ENCODE results near the gene DRD3.
A peak's percentile ranks its signal among the peaks of the same experiment; 100 is the strongest.

Gene DRD3

DNA sequence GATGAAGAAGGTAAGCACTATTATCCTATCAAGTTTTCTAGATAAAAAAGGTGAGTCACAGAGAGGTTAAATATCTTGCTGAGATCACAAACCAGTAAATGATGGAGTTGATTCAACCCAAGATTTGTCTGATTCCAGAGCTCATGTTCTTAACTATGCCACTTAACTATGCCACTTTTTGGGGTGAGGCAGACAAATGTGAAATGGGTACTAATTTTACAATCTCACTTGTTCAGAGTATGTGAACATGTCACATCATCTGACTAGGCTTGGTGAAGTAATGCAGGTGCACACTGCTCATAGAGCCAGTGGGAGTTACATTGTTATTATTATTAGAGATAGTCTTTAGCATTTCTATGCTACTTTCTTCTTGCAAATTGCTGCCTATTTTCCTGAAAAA, 2.0 kb downstream of the DRD3 start:
- no peak for DNase-seq

DNA sequence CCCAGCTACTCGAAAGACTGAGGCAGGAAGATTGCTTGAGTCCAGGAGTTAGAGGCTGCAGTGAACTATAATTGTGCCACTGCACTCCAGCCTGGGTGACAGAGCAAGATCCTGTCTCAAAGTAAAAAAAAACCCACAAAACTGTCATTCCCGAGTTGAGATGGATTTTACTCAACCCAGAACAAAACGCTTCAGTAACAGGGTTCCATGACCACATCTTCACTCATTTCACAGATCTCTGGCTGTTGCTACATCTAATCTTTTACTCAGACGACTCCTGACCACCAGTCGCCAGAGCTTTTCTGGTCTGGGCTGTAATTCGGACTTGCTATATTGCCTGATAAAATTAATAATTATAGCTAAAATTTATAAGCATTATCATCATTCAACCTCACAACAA, 2.4 kb downstream of the DRD3 start:
- no peak for DNase-seq

DNA sequence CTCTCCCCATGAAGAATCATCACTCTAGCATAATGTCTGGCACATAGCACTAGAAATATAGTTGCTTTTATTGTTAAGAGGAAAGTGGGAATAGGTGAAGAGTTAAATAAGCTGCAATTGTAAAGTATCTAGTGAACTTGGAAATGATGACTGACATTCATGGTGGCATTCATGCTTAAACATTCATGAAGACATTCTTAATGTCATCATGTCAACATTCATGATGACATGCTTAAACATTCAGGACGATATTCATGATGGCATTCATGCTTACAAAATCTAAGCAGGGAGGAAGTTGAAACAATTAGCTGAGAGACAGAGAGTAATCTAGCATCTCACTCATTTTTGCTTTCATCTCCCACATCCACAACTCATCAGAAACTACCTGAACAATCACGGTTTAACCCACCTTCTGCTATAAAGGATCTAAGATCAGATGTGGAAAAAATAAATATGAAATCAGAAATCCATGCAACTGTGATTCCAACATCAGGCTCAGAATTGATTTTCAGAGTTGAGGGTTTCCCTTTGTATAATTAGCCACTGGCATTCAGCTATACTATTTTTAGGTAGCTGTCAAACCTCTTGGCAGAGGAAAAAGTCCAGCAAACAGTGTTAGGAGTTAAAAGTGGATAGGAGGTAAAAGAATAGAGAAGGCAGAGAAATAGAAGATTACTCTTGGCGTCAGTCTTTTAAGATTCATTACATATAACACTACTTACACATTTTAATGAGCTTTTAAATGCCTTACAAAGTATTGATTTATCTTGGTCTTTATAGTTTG, 3.5 kb downstream of the DRD3 start:
- DNase-seq = no peak

DNA sequence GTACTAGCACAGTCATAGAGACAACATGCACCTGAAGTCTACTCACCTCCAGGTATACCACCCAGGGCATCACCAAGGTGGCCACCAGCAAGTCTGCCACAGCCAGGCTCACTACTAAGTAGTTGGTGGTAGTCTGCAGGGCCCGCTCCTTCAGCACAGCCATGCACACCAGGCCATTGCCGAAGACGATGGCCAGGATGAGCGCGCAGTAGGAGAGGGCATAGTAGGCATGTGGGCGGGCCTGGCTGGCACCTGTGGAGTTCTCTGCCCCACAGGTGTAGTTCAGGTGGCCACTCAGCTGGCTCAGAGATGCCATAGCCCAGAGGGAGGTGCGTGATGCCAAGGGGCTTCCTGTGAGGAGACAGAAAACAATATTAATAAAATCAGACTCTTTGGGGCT, 7.2 kb downstream of the DRD3 start:
- DNase-seq = no peak

DNA sequence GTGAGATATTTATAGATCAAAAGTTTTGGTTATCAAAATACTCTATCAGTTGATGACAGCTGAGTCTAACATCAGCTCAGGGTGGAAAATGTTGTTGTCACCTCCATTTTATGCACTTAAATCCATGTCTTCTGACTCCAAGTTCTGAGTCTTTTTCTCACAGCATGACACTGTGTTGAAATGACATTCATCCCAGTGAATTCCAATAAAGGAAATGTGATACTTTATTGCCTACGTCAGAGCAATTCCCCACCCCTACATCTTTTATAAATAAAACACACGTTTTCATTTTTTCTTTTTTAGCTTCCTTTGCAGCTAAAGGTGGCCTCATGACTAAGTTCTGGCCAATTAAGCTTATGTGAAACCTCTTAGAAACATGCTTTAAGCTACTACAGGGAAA, 10.7 kb downstream of the DRD3 start:
- no peak for DNase-seq

DNA sequence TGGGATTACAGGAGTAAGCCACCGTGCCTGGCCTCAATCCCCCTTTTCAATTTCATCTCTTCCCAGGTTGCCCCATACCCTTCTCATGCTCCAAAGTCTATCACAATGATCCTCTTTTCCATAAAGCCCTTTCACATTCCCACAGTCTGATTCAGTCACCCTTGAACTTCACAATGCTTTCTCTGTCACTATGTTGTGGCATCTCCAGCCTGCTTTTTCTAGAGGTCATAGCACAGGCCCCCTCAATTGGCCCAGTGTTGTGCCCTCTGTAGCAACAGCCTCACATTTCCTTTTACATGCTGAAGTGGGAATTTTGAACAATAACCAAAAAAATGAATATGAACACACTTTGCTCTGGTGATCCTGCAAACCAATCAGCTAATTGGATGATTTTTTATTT, 21.5 kb downstream of the DRD3 start:
- DNase-seq = no peak

DNA sequence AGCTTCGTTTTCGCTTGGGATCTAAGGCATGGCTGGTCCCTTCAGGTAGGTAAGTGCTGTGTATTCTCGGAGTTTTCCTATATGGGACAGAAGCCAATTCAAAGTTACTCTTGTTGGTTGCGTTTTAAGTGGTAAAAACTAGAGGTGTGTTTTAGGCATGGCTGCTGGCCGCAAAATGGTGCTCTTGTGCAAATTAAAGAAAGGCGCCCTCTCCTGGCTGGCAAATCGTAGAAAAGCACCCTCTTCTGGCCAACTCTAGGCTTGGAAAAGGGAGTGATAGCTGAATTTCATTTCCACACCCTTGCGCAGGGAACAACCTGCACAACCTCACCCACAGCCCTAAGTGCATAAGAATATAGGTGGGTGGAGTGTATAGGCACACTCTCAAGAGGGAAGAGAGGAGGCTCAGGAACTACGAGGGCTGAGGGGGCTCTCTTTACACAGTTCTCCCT, 23.5 kb downstream of the DRD3 start:
- DNase-seq = peak; percentile 11

DNA sequence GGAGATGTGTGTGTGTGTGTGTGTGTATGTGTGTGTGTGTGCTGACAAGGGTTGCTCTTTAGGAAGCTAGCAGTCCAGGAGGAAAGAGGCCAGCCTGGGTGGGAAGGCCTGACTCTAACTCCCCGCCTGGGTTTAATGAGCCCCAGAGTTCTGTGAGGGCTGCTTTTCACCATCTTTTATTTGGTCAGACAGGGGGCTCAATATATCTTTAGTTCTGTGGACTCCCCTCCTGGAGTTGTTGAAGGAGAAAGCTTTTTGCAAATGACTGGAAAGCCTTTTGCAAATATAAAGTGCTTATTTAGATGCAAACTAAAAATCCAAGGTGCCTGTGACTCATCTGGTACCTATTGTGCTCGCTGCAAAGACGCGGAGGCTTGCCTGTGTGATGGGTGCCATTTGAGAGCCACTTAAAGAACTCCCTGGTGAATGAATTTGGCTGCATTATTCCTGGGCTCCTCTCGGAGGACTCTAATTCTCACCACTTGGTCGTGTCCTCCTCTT, 24.5 kb downstream of the DRD3 start:
- peak; percentile 23 for DNase-seq

DNA sequence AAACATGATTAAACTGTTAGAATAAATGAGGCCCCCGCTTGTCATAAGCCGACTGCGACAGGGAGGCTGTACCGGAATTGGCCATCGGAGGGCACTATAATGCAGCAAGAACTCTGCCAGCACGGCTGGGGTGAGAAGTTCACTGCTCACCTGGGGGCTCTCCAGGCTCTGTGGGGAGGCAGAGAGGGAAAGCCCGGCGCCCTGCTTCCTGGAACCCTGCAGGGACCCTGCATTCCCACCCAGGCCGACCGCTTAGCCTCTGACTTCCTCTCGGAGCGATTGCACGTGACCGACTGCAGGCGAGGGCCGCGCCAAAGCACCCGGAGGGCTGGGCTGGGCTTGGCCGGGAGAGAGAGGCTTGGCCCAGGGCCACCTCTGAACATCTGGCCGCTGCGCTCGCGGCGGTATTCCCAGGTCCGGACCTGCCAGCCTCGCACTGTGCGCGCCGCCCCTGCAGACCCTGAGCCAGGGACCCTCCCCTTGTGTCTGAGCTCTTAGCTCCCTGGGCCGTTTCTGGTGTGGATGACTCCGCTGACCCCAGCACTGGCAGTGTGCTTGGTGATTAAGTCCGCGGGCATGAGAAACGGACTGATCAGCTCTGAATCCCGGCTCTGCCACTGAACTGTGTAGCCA, 26.2 kb downstream of the DRD3 start:
- DNase-seq = peak; percentile 93

DNA sequence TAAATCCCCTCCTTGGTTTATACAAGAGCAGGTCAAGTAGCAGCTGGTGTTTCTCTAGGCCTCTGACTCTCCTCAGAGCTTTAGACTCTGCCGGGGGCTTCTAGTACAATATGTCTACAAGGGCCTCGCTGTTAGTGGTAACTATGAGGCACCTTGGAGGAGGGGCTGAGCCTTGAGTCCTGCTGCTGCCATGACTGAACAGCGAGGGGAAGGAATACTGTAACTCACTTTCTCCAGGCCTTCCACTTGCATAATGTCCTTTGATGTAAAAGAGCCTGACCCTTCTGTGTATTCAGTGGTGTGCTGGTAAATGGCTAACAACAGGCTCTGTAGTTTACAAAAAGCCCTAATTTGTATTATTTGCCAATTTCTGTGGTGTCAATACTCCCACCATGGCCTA, 27.8 kb downstream of the DRD3 start:
- DNase-seq = no peak

DNA sequence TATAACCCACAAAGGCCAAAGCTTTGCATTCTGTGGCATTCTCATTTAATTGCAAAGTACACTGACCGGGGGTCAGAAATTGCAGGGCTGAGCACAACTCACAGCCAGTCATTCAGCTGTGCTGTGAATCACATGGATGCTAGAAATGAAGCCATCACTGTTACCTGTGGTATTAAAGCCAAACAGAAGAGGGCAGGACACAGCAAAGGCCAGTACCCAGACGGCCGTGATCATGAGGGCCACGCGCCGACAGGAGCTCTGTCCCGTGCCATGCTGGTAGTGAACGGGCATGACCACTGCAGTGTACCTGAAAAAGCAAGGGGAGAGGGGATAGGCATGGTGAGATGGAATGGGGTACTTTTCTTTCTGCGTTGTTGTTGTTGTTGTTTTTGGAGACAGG, 31.6 kb downstream of the DRD3 start:
- DNase-seq = no peak

DNA sequence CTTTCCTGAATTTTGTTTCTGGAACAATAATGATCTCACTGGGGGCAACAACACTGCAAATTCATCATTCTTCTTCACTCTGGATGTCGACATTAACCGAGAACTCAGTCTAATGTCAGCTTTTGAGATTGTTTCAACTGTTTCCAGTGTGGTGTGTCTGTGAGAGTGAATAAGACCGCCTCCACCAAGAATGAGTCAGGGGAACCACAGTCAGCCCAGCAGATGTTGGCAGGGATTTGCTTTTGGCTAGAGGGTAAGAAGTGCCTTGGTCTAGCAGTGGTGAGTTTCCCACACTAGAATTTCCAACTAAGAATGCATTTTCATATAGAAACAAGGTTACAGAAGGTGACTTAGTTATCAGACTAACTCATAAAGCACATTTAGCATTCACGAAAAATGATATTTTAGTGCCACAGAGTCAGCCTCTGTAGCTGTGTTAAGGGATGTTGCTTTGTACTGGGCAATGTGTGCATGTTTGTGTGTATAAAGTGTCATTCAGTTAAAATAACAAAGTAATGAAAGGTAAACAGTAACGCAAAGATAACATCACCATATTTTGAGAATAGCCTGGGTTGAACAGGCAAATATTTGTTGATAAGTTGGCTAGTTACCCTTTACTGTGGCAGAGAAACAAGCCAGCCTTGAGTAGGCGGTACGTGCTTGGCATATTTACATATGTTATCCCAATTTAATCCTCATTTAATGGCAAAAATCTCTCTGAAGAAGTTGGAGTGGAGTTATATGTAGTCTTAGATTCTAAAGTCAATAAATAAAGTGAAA, 33.8 kb downstream of the DRD3 start:
- no peak for DNase-seq

DNA sequence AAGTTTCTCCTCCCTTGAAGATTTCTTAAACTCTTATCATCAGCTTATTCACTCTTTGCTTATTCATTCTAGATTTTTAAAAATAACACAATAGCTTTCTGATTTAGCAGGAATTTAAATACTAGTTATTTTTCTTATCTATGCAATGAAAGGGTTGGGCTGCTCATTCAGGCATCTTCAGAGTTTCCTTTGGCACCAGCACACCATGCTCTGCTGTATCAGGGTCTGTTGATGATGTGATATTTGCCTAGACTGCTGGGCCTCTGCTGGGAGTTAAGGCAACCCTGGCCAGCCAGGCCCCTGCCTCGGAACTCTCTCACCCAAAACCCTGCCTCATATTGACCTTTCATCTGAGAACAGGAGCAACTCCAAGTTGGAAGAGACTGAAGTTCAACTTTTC, 35.0 kb downstream of the DRD3 start:
- DNase-seq = no peak

DNA sequence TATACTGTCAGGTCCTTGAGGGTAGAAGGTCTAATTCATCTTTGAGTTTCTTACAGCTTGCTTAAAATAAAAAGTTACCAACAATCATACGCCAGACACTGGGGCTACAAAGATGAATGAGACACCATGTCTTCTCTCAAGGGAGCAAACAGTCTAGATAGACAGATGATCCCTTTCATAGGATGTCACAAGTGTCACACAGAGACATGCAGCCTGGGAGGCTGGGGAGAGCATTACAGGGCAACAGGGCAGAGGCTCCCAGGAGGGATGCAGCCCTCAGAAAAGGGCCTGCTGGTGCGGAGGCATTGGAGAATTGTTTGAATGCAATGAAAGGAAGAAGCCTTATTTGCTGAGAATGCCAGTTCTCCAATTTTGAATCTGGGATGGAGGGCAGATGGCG, 39.0 kb downstream of the DRD3 start:
- DNase-seq = no peak

DNA sequence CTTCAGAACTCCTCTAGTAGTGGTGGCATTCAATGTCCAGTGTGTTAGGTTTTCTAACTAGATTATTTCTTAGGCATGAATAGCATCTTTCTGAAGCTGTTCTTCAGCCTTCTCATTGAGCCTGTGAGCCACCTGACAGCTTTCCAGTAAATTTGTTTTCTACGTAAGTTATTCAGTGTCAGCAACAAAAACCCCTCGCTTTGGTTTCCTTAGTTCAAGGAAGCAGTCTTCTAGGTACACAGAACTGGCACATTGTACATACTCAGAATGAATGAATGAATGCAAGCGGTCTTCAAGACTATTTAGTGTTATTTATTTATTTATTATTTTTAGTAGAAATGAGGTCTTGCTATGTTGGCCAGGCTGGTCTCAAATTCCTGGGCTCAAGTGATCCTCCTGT, 44.9 kb downstream of the DRD3 start:
- DNase-seq = no peak

DNA sequence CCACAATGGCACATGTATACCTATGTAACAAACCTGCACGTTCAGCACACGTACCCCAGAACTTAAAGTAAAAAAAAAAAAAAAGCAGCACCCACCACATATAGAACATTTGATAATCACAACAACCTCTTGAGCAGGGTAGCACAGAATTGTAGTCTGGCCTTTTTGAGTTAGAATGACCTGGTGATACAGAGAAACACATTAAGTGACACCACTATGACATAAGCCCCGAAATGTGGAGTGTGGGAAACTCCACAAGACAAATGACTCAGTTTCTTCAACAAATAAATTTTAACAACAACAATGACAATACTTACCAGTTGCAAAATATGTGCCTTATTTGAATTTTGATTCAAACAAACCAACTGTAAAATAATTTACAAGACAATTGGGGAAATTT, 46.4 kb downstream of the DRD3 start:
- no peak for DNase-seq

DNA sequence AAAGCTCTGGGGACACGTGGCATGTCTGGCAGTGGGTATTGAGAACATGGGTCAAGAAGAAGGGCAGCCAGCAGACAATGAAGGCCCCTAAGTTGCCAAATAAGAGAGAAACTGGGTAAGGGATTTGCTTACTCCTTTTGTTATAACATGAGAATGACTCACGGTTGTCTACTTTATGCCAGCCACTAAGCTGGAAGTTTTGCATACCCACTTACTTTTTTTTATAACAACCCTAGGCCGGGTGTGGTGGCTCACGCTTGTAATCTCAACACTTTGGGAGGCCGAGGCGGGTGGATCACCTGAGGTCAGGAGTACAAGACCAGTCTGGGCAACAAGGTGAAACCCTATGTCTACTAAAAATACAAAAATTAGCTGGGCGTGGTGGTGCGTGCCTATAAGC, 50.0 kb downstream of the DRD3 start:
- DNase-seq = no peak

DNA sequence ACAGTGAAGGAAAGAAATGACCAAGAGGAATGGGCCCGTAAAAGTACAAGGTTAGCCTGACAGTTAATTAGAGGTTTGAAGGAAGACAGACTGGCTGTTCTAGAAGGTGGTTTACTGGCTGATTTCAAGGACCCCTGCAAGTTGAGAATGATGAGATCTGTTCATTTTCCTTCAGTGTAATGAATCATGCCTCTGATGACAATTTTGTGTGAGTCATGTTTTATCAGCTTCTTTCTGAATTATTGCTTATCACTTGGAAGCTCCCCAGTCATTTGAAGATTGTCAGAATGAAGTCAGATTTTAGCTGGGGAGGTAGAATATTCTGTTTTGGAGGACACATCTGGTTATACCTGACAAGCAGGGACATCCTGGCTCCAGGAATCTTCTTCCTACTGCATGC, 50.6 kb downstream of the DRD3 start:
- DNase-seq = no peak

DNA sequence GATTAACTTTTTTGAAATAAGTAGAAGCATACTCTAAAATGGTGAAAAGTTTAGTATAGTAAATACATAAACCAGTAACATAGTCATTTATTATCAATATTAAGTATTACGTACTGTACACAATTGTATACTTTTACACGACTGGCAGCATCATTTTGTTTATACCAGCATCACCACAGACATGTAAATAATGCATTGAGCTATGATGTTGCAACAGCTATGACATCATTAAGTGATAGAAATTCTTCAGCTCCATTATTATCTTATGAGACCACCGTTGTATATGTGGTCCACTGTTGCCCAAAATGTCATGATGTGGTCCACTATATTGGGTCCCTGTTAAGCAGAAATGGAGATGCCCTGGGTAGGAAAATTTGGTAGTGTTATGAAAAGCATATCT, 51.3 kb downstream of the DRD3 start:
- no peak for DNase-seq

DNA sequence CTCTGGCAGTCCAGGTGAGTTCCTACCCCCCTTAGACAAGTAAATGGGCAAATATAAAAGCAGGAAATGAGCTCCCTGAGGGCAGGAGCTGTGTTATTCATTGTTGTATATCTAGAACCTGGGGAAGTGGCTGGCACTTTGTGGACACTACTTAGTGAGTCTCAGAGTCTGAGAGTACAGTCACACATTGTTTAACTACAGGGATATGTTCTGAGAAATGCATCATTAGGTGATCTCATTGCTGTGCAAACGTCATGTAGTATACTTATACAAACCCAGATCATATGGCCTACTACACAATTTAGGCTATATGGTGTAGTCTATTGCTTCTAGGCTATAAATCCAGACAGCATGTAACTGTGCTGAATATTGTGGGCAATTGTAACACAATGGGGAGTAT, 52.4 kb downstream of the DRD3 start:
- DNase-seq = no peak

DNA sequence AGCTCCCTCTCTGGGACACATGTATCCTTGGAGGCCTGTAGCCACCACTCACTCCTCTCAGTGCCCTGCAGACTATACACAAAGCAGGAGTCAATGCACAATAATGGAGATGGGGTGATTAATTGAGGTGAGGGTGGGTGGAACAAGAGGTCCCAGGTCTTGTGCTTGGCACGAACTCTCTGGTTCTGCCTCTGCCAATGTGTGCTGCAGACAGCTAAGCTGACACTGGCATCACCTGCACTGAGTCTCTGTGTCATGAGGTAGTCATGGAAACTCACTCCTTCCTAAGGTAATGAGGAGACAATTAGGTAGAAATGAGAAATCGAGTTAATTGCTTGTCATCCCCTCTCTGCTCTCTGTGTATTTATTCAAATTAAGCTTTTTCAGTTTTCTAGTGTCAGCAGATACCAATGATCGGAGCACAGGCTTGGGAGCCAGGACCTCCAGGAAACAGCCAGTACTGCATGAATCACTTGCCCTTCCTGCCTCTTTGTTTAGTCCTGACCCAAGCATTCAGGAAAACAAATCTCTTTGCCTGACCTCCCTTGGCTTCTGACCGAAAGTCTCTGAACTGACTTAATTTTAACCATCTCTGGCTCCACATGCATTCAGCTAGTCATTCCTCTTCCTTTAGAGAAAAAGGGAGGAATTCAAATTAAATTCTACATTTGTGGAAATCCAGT, 56.7 kb downstream of the DRD3 start:
- peak; percentile 87 for DNase-seq

DNA sequence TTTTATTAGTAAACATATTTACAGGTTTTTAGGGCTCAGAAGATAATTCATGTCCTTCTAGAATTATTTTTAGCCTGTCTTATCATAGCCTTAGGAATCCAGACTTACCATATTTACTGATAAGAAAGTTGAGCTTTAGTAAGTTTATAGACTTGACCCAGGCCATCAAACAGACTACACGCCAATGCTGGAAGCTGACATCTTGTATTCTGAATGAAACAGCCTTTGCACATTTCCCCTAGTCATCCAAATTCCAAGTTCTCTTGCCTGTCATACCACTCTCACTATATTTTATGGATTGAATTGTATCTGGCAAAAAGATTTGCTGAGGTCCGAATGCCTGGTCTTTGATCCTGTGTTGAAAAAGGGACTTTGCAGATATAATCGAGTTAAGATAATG, 58.6 kb downstream of the DRD3 start:
- DNase-seq = no peak

DNA sequence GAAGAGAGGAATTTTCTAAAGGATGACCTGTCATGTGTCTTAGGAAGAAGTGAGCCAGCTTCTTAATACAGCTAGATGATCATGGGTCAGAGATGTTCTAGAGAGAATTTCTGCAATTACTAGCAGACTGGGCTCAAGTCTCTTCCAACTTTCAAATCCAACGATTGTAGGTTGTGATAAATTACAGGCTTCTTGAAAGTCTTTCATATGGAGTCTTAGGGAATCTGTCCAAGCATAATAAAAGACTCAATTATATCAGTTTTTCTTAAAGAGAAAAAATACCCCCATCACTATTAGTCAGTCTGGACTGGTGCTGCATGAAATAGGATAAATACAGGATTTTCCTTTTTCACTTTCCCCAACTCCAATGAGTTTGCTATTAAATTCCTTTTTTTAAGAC, 59.1 kb downstream of the DRD3 start:
- DNase-seq = no peak

All from NCI-H1105 treated with DMSO at 0.1 percent for 48 hours (cell line).